Measurements from ENCODE around the gene GRIK4. TPM values are rescaled to one million over a fixed set of nuclear protein-coding genes. Genes with fewer than 3 reads are reported as not detected.
"Not testable (repeated sequence)": the region's sequence is repeated elsewhere in the genome, so short reads cannot be mapped to it uniquely, and the experiment has no call there.

GRIK4 gene
- total RNA-seq, 1 experiment from 2014 or later, result not detected

- Histone ChIP-seq H3K4me1 (ENCODE audit: low read length) (no peaks in the 10 kb centered on the region), H3K27ac (ENCODE audit: low read length) (no peak overlapping the region), H3K4me3 (ENCODE audit: low read length) (no peak overlapping the region), H3K27me3 (ENCODE audit: low read length) (no peaks in the 10 kb centered on the region), H3K79me2 (ENCODE audit: low read length) (no peaks in the 10 kb centered on the region), H3K9me3 (ENCODE audit: low read length) (no peaks in the 10 kb centered on the region), H2AFZ (ENCODE audit: low read length) (no peak overlapping the region), H3K9ac (ENCODE audit: low read length) (no peak overlapping the region), H3K36me3 (ENCODE audit: insufficient read depth, low read length) (no peaks in the 10 kb centered on the region), H3K9me2 (replicated peaks; ENCODE audit: insufficient read depth, low read length) (no peaks in the 10 kb centered on the region), H4K20me1 (ENCODE audit: insufficient read depth, low read depth, low read length) (no peaks in the 10 kb centered on the region), H3K4me2 (ENCODE audit: low read depth, low read length, poor library complexity, severe bottlenecking) (no peak overlapping the region)
- DNase-seq, result no peak
Measured at GRCh38 chr11:120576606-120577005, 65.1 kb downstream of the GRIK4 start.

DNA sequence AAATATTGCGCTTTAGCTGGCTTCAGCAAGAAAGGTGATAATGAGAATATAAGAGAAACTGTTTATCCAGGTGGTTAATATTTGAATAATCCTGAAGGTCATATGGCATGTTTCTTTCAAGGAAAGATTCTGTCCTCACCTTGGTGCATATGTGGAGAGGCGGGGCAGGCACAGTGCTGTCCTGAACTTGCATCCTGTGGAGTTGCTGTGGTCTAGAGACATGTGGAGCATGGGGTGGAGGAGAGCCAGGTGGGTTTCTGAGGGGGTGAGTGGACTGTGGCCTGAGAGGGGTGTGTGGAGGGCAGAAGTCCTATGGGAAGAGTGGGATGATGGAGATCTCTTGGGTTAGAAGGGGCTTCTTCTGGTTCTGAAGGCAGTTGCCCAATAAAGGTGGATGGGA, 65.5 kb downstream of the GRIK4 start:
- Histone ChIP-seq H3K4me1 (ENCODE audit: low read length) (no peaks in the 10 kb centered on the region), H2AFZ (ENCODE audit: low read length) (no peak overlapping the region), H3K79me2 (ENCODE audit: low read length) (no peaks in the 10 kb centered on the region), H3K9me3 (ENCODE audit: low read length) (no peaks in the 10 kb centered on the region), H4K20me1 (ENCODE audit: insufficient read depth, low read depth, low read length) (no peaks in the 10 kb centered on the region), H3K27ac (ENCODE audit: low read length) (no peak overlapping the region), H3K9ac (ENCODE audit: low read length) (no peak overlapping the region), H3K36me3 (ENCODE audit: insufficient read depth, low read length) (no peaks in the 10 kb centered on the region), H3K9me2 (replicated peaks; ENCODE audit: insufficient read depth, low read length) (no peaks in the 10 kb centered on the region), H3K27me3 (ENCODE audit: low read length) (no peaks in the 10 kb centered on the region), H3K4me2 (ENCODE audit: low read depth, low read length, poor library complexity, severe bottlenecking) (no peak overlapping the region), H3K4me3 (ENCODE audit: low read length) (no peak overlapping the region)
- no peak for DNase-seq

GRCh38 chr11:120577624-120578363, 66.2 kb downstream of the GRIK4 start:
- no peaks in the 10 kb centered on the region for H4K20me1 ChIP-seq (ENCODE audit: insufficient read depth, low read depth, low read length)
- H3K4me3 ChIP-seq (ENCODE audit: low read length), result no peak overlapping the region
- H3K27ac ChIP-seq (ENCODE audit: low read length), result no peak overlapping the region

GRCh38 chr11:120578596-120579154, 67.1 kb downstream of the GRIK4 start:
- H3K27ac ChIP-seq (ENCODE audit: low read length), result no peak overlapping the region
- H3K4me3 ChIP-seq (ENCODE audit: low read length), result no peak overlapping the region
- H3K9ac ChIP-seq (ENCODE audit: low read length), result no peak overlapping the region
- H3K4me1 ChIP-seq (ENCODE audit: low read length), result no peaks in the 10 kb centered on the region
- no peaks in the 10 kb centered on the region for H3K79me2 ChIP-seq (ENCODE audit: low read length)
- H4K20me1 ChIP-seq (ENCODE audit: insufficient read depth, low read depth, low read length), result no peaks in the 10 kb centered on the region
- no peaks in the 10 kb centered on the region for H3K9me3 ChIP-seq (ENCODE audit: low read length)
- no peak overlapping the region for H2AFZ ChIP-seq (ENCODE audit: low read length)
- H3K9me2 ChIP-seq (replicated peaks; ENCODE audit: insufficient read depth, low read length), result no peaks in the 10 kb centered on the region
- H3K27me3 ChIP-seq (ENCODE audit: low read length), result no peaks in the 10 kb centered on the region
- no peaks in the 10 kb centered on the region for H3K36me3 ChIP-seq (ENCODE audit: insufficient read depth, low read length)
- H3K4me2 ChIP-seq (ENCODE audit: low read depth, low read length, poor library complexity, severe bottlenecking), result no peak overlapping the region
- no peak for DNase-seq

More at GRCh38 chr11:120577624-120578363, 66.2 kb downstream of the GRIK4 start:
- no peak for DNase-seq
- Histone ChIP-seq H2AFZ (ENCODE audit: low read length) (no peak overlapping the region), H3K27me3 (ENCODE audit: low read length) (no peaks in the 10 kb centered on the region), H3K9ac (ENCODE audit: low read length) (no peak overlapping the region), H3K4me2 (ENCODE audit: low read depth, low read length, poor library complexity, severe bottlenecking) (no peak overlapping the region), H3K79me2 (ENCODE audit: low read length) (no peaks in the 10 kb centered on the region), H3K36me3 (ENCODE audit: insufficient read depth, low read length) (no peaks in the 10 kb centered on the region), H3K9me2 (replicated peaks; ENCODE audit: insufficient read depth, low read length) (no peaks in the 10 kb centered on the region), H3K4me1 (ENCODE audit: low read length) (no peaks in the 10 kb centered on the region), H3K9me3 (ENCODE audit: low read length) (no peaks in the 10 kb centered on the region)

DNA sequence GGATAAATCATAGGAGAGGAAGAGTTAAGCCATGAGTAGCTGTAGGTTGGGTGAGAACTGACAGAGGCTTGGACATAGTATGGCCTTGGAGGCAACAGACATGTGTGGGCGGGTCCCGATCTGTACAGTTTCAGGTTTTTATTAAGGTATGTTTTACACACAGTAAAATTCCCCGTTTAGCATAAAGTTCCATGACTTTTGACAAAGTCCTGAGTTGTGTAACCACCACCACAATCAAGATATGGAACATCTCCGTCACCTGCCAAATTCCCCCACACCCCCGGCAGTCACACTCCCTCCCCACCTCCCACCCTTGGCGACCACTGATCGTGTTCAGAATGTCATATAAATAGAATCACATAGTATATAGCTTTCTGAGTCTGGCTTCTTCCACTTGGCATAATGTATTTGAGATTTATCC, 68.1 kb downstream of the GRIK4 start:
- no peaks in the 10 kb centered on the region for H3K27me3 ChIP-seq (ENCODE audit: low read length)
- no peaks in the 10 kb centered on the region for H4K20me1 ChIP-seq (ENCODE audit: insufficient read depth, low read depth, low read length)
- H3K9me2 ChIP-seq (replicated peaks; ENCODE audit: insufficient read depth, low read length), result no peaks in the 10 kb centered on the region
- H3K36me3 ChIP-seq (ENCODE audit: insufficient read depth, low read length), result no peaks in the 10 kb centered on the region
- H3K79me2 ChIP-seq (ENCODE audit: low read length), result no peaks in the 10 kb centered on the region
- no peak for DNase-seq
- H3K4me2 ChIP-seq (ENCODE audit: low read depth, low read length, poor library complexity, severe bottlenecking), result no peak overlapping the region
- H3K4me1 ChIP-seq (ENCODE audit: low read length), result no peaks in the 10 kb centered on the region
- no peak overlapping the region for H2AFZ ChIP-seq (ENCODE audit: low read length)
- H3K9ac ChIP-seq (ENCODE audit: low read length), result no peak overlapping the region
- H3K27ac ChIP-seq (ENCODE audit: low read length), result no peak overlapping the region
- H3K4me3 ChIP-seq (ENCODE audit: low read length), result no peak overlapping the region
- H3K9me3 ChIP-seq (ENCODE audit: low read length), result no peaks in the 10 kb centered on the region

DNA sequence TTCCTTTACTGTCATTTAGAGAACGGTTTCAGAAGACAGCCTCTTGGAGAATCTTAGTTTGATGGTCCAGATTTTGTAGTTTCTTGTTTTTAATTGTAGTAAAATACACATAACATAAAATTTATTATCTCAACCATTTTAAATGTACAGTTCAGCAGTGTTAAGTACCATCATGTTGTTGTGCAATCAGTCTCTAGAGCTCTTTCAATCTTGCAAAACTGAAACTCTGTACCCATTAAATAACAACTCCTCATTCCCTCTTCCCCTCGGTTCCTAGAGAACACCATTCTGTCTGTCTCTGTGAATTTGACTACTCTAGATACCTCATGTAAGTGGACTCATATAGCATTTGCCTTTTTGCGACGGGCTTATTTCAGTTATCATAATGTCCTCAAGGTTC, 69.8 kb downstream of the GRIK4 start:
- Histone ChIP-seq H3K9me3 (ENCODE audit: low read length) (no peaks in the 10 kb centered on the region), H3K4me3 (ENCODE audit: low read length) (no peak overlapping the region), H3K4me1 (ENCODE audit: low read length) (no peaks in the 10 kb centered on the region), H3K27ac (ENCODE audit: low read length) (no peak overlapping the region), H3K9ac (ENCODE audit: low read length) (no peak overlapping the region), H3K36me3 (ENCODE audit: insufficient read depth, low read length) (no peaks in the 10 kb centered on the region), H3K27me3 (ENCODE audit: low read length) (no peaks in the 10 kb centered on the region), H4K20me1 (ENCODE audit: insufficient read depth, low read depth, low read length) (no peaks in the 10 kb centered on the region), H3K79me2 (ENCODE audit: low read length) (no peaks in the 10 kb centered on the region), H3K4me2 (ENCODE audit: low read depth, low read length, poor library complexity, severe bottlenecking) (no peak overlapping the region), H3K9me2 (replicated peaks; ENCODE audit: insufficient read depth, low read length) (no peaks in the 10 kb centered on the region), H2AFZ (ENCODE audit: low read length) (no peak overlapping the region)
- no peak for DNase-seq

GRCh38 chr11:120582535-120582934, 71.0 kb downstream of the GRIK4 start:
- H3K9me2 ChIP-seq (replicated peaks; ENCODE audit: insufficient read depth, low read length); H3K4me1 ChIP-seq (ENCODE audit: low read length); H3K27me3 ChIP-seq (ENCODE audit: low read length); H3K27ac ChIP-seq (ENCODE audit: low read length); H3K79me2 ChIP-seq (ENCODE audit: low read length); H3K4me2 ChIP-seq (ENCODE audit: low read depth, low read length, poor library complexity, severe bottlenecking); H3K9ac ChIP-seq (ENCODE audit: low read length); H3K4me3 ChIP-seq (ENCODE audit: low read length); H3K9me3 ChIP-seq (ENCODE audit: low read length); H4K20me1 ChIP-seq (ENCODE audit: insufficient read depth, low read depth, low read length); DNase-seq; H3K36me3 ChIP-seq (ENCODE audit: insufficient read depth, low read length); H2AFZ ChIP-seq (ENCODE audit: low read length): not testable (repeated sequence)

DNA sequence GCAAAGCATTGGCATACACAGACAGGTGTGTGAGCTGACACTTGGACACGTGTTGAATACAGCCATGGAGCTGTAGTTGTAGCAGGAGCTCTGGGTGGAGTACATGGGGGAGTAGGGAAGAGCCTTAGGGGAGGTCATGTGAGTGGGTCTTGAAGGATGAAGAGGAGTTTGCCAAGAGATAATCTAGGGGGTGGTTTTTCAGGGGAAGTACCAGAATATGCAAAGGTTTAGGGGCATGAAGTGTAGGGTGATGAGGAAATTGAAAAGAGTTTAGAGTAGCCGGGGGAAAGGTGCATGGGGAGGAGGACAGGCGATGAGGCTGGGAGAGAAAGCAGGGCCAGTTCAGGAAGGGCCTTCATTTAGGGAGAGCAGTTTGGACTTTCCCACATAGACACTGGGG, 74.5 kb downstream of the GRIK4 start:
- DNase-seq, result no peak
- H3K4me2 ChIP-seq (ENCODE audit: low read depth, low read length, poor library complexity, severe bottlenecking), result no peak overlapping the region
- H4K20me1 ChIP-seq (ENCODE audit: insufficient read depth, low read depth, low read length), result no peaks in the 10 kb centered on the region
- no peaks in the 10 kb centered on the region for H3K9me2 ChIP-seq (replicated peaks; ENCODE audit: insufficient read depth, low read length)
- no peak overlapping the region for H3K27ac ChIP-seq (ENCODE audit: low read length)
- H3K9me3 ChIP-seq (ENCODE audit: low read length), result no peaks in the 10 kb centered on the region
- no peaks in the 10 kb centered on the region for H3K79me2 ChIP-seq (ENCODE audit: low read length)
- no peak overlapping the region for H3K9ac ChIP-seq (ENCODE audit: low read length)
- no peaks in the 10 kb centered on the region for H3K4me1 ChIP-seq (ENCODE audit: low read length)
- no peaks in the 10 kb centered on the region for H3K36me3 ChIP-seq (ENCODE audit: insufficient read depth, low read length)
- H2AFZ ChIP-seq (ENCODE audit: low read length), result no peak overlapping the region
- no peak overlapping the region for H3K4me3 ChIP-seq (ENCODE audit: low read length)
- H3K27me3 ChIP-seq (ENCODE audit: low read length), result no peaks in the 10 kb centered on the region

All from Karpas-422 (cell line).